Renal cortical epithelial cell (primary cell): Measurements from ENCODE around the gene FBXL13. TPM values are rescaled to one million over a fixed set of nuclear protein-coding genes. Genes with fewer than 3 reads are reported as not detected.
A peak's percentile ranks its signal among the peaks of the same experiment; 100 is the strongest.
"Not testable (repeated sequence)": the region's sequence is repeated elsewhere in the genome, so short reads cannot be mapped to it uniquely, and the experiment has no call there.

ENCODE experiments used
- DNase-seq: peaks from one replicate; pipeline ENCODE4 v3.0.0-alpha.2; 2011; ENCODE audit warnings: low read depth
- total RNA-seq: library from RNA; depleted of rRNA; stranded (reverse); fragments of >200 nt; gene quantifications from 2 replicates; pipeline ENCODE4 v1.2.3, GENCODE V29; 2014

FBXL13 gene
- total RNA-seq, 1 donor from 2014 or later, result 4.3 TPM

- no peak for DNase-seq
Observed at GRCh38 chr7:102819151-102819550, 255.4 kb downstream of the FBXL13 start.

GRCh38 chr7:102817616-102818573 lies 256.7 kb downstream of the FBXL13 start:
- no peak for DNase-seq

GRCh38 chr7:102814025-102814471 lies 260.5 kb downstream of the FBXL13 start:
- DNase-seq, result peak; percentile 90

- DNase-seq, result no peak
Observed at GRCh38 chr7:102813191-102814024, 261.2 kb downstream of the FBXL13 start.

GRCh38 chr7:102811942-102812678 lies 262.5 kb downstream of the FBXL13 start:
- no peak for DNase-seq

GRCh38 chr7:102810916-102811315 lies 263.7 kb downstream of the FBXL13 start:
- DNase-seq, result no peak

- no peak for DNase-seq
Observed at GRCh38 chr7:102806613-102807012, 268.0 kb downstream of the FBXL13 start.

- not testable (repeated sequence) for DNase-seq
Observed at GRCh38 chr7:102795987-102796595, 278.5 kb downstream of the FBXL13 start.

- DNase-seq, result not testable (repeated sequence)
Observed at GRCh38 chr7:102794567-102794966, 280.0 kb downstream of the FBXL13 start.

GRCh38 chr7:102791831-102792230 lies 282.8 kb downstream of the FBXL13 start:
- not testable (repeated sequence) for DNase-seq

GRCh38 chr7:102791367-102791766 lies 283.2 kb downstream of the FBXL13 start:
- not testable (repeated sequence) for DNase-seq

GRCh38 chr7:102790364-102791100 lies 284.1 kb downstream of the FBXL13 start:
- not testable (repeated sequence) for DNase-seq

GRCh38 chr7:102788770-102789169 lies 285.8 kb downstream of the FBXL13 start:
- not testable (repeated sequence) for DNase-seq

GRCh38 chr7:102780926-102781325 lies 293.7 kb downstream of the FBXL13 start:
- DNase-seq, result not testable (repeated sequence)

GRCh38 chr7:102778663-102779062 lies 295.9 kb downstream of the FBXL13 start:
- DNase-seq, result not testable (repeated sequence)

GRCh38 chr7:102776217-102776616 lies 298.4 kb downstream of the FBXL13 start:
- DNase-seq, result not testable (repeated sequence)

GRCh38 chr7:102770467-102770866 lies 304.1 kb downstream of the FBXL13 start:
- DNase-seq, result not testable (repeated sequence)

GRCh38 chr7:102769657-102770192 lies 304.9 kb downstream of the FBXL13 start:
- DNase-seq, result not testable (repeated sequence)

- not testable (repeated sequence) for DNase-seq
Observed at GRCh38 chr7:102763295-102763905, 311.2 kb downstream of the FBXL13 start.
